ENCODE results near the gene EIF2B4.
"Not testable (repeated sequence)": the region's sequence is repeated elsewhere in the genome, so short reads cannot be mapped to it uniquely, and the experiment has no call there.

Gene EIF2B4

DNA sequence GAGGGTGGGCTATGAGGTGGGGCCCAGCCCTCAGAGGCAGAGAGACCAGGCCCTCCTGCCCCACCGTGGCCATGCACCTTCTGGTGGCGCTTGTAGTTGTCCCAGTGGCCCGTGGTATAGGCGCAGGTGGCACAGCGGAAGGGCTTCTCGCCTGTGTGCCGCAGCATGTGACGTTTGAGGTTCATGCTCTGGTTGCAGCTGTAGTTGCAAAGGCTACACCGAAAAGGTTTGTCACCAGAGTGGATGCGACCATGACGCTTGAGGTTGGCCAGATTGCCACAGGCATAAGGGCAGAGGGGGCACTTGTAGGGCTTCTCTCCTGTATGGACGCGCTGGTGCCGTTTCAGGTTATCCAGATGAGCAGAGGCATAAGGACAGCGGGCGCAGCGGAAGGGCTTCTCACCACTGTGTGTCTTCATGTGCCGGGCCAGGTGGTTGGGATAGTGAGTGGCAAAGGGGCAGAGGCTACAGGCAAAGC is 7.5 kb upstream of the EIF2B4 start:
- DNase-seq = no peak

DNA sequence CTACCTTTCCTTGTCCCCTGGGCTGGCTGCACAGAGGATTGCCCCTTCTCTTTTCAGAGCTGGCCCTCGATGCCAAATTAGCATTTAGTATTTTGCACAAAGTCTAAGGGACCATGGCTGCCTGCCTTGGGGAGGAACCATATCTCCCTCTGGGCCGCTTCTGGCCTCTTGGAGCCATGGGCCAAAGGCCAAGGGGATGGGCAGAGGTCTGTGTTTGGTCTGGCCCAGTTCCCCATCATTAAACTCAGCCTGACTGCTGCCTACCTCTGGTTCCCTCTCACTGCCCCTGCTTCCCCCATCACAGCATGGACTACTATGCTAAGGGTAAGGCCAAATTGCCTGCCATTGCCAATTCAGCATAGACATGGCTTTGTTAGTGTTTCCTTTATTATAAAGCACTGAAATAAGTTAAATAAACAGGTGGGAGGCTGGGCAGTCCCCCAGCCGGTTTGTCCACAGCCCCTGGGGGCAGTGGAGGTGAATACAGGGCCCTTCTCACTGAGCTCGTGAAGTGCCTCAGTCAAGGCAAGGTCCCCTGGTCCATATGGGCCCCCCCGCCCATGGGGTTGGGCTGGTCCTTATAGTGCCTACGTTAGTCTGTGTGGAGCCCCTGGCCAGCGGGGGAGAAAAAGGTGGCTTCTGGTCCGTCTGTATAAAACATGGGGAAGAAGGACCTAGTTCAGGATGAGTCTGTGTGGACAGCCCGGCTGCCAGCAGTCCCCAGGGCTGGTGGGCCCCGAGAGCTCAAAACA is 6.9 kb upstream of the EIF2B4 start:
- no peak for DNase-seq

DNA sequence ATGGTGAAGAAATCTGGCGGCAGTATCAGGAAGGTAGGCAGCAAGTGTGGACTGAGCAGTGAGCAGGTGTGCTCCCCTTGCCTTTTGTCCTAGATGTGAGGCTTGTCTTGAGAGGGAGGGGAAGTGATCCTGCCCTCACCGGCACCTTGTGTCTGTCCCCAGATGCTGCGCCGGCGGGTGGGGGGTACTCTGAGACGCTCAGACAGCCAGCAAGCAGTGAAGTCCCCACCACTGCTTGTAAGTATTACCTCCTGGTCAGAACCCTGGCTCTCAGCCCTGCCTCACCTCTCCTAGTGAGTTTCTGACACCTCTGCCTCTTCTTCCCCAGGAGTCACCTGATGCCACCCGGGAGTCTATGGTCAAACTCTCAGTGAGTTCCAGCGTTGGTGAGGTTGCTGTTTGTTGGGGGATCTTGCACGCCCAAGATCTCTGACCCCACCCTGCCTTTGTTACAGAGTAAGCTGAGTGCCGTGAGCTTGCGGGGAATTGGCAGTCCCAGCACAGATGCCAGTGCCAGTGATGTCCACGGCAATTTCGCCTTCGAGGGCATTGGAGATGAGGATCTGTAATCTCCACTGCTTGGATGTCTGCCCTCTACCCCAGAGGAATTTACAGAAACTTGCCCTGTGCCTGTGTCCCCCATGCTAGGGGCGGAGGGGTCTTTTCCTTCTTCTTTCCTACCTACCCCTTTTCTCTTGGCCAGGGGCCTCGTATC is 6.2 kb upstream of the EIF2B4 start:
- no peak for DNase-seq

DNA sequence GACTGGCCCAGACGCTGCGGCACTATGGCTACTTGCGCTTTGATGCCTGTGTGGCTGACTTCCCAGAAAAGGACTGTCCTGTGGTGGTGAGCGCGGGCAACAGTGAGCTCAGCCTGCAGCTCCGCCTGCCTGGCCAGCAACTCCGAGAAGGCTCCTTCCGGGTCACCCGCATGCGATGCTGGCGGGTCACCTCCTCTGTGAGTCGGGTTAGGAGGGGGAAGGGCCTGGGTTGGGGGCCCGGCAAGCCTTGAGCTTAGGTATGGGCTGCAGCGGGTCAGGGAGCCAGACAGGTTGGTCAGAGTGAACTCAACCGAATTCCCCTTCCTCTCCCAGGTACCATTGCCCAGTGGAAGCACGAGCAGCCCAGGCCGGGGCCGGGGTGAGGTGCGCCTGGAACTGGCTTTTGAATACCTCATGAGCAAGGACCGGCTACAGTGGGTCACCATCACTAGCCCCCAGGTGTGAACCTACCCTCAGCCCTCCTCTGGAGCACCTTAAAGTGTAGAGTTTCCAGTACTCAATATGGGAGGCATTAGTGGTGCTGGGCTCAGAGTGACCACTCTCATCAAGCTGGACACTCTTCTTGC is 5.5 kb upstream of the EIF2B4 start:
- DNase-seq = no peak

DNA sequence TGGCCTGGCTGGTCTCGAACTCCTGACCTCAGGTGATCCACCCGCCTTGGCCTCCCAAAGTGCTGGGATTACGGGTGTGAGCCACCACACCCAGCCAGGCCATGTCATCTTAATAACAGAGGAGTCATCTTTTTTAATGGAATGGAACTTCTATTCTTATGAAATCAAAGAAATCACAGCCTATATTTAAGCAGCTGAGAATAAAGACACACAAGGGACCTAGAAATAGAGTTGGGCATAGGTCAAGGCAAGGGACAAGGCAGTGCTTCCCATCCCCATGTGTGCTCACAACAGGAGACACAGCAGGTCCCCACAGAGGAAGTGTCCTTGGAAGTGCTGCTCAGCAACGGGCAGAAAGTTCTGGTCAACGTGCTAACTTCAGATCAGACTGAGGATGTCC is 3.4 kb upstream of the EIF2B4 start:
- no peak for DNase-seq

DNA sequence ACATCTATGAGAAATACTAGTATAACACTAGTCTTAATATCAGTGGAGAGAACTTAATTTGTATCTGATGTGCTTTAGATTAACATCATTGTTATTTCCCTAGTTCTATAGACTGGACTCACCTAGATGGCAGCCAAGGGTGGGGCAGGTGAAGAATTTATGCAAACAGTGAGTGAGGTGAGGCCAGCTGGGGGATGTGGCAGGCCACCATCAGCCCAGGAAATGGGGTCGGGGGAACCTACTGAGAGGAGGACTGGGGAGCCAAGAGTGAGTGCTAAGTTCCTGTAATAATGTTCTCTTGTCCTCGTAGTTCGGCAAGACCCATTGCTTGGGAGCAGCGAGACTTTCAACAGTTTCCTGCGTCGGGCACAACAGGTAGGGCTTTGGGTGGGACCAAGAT is 2.8 kb upstream of the EIF2B4 start:
- no peak for DNase-seq

DNA sequence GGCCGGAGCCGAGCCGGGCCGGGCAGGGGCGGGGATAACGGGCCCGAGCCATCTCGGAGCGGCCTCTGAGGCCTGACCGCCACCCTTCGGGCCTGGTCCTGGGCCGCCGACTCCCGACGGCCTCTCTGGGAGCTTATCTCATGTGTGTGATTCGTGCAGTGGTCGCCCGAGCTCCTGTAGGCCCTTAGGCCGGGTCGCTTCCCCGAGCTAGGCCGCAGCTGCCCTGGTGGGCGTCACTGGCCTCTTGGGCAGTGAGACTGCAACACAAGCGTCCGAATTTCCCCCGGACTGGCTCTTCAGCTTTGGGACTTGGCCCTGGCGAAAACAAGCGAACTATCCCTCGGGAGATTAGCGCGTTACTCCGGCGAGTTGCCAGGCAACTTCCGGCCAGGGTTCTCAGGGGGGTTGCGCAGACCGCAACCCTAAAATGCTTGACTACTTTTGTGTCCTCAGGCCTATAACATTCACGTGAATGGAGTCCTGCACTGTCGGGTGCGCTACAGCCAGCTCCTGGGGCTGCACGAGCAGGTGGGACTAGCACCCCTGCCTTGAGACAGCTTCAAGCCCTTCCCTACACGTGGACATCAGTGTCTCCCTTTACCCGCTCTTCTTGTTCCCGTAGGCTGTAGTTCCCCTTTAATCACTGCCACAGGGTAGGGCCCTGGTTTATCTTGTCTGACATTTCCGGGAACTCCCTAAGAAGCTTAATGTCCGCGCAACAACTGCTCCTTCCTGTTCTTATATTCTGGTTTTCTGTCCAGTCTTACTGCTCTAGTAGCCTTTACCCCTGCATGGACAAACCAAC is 880 bp upstream of the EIF2B4 start:
- no peak for DNase-seq

DNA sequence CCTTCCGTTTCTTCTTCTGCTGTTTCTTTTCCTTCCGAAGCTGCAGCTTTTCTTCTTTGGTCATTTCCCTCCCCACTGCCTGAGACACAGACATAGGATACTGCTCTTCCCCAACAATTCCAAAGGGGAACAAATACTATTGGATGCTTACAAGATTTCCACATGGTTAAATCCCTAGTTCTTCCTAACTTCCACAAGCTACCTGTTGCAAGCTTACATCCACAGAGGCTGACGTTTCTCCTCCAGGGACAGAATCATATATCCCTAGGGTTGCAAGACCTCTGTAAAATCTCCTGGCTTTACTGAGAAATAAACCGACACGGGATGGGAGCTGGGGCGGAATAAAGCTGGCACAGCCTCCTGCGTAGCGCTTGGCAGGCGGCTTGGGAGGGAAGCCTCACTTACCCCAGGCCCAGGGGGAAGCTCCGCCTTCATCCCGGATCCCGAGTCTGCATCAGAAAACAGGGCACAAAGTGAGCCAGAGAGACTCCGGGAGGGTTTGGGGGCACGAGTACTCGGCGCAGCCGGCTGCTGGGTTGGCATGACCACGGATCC is 590 bp downstream of the EIF2B4 start:
- peak; percentile 25 for DNase-seq

DNA sequence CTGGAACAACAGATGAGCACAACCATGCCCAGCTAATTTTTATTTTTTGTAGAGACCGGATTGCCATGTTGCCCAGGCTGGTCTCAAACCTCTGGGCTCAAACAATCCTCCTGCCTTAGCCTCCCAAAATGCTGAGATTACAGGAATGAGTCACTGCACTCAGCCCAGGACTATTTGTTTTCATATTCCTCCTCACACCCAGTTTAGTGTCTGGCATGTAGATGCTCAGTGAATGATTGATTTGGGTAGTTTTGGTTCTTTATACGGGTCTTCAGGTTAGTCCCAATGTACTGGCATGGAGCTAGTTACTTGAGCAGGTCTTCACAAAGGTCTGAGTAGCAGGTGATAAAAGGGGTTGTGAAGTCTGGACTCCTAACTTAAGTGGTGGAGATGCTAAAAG is 6.2 kb downstream of the EIF2B4 start:
- DNase-seq = no peak

DNA sequence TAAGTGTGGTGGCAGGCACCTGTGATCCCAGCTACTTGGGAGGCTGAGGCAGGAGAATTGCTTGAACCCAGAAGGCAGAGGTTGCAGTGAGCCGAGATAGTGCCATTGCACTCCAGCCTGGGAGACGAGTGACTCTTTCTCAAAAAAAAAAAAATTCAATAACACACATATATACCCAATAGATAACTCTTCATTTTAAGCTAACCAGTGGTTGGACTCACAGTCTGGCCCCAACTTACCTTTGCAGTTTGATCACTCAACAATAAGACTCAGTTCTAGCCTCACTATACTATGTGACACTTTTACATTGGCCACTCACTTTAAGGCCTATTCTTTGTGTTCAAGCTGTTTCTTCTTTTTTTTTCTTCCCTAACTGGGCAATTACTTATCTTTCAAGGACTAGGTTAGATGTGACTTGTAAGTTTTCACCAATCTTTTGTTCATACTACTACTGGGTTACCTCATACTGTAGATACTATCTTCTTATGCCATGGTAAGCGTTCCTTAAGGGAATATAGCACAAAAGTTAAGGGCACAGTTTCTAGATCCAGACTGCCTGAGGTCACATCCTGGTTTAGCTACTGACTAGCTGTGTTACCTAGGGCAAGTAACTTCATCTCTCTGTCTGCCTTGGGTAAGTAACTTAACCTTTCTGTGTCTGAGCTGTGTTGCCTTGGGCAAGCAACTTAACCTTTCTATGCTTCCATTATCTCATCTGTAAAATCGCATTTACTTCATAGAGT is 7.3 kb downstream of the EIF2B4 start:
- no peak for DNase-seq

DNA sequence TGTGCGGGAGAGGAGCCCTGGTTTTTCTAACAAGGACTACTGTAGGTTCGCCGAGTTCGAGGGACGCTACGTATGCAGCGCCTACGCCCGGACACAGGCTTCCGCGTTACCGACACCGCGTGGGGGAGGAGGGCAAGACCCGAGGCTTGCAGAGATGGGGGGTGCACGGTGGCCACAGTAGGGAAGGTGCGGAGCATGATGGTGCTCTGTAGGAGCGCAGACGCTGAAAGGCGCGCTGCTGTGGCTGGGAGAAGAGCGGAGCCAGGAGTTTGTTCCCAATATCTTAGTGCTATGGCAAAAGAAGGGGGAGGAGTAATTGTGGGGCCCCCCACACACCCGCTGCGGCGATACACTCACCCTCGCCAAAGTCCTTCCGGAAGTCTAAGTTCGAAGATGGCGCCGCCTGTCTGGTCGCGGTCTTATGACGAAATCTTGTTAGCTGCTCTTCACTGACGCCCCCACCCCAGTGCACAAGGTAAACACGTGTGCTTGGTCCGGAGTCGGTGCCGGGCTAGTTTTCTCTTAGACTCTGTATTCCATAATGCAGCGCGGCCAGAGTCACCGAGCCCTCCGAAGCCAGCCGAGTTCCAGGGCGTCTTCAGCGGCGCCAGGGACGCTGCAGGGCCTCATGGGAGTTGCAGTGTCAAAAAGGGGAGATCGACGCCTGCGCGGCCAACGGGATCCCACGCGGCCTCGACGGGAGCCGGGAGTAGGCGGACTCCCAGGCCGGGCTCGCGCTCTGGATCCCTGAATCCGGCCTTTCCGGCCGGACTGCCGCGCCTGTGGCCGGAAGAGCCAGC is 13.6 kb downstream of the EIF2B4 start, which contains the start of gene GTF3C2:
Gene GTF3C2, minus strand, starts transcription at position 383 of the 800 bp plus-strand sequence. CDS start 13,210 bp downstream, outside the sequence.
- peak; percentile 98 for DNase-seq

DNA sequence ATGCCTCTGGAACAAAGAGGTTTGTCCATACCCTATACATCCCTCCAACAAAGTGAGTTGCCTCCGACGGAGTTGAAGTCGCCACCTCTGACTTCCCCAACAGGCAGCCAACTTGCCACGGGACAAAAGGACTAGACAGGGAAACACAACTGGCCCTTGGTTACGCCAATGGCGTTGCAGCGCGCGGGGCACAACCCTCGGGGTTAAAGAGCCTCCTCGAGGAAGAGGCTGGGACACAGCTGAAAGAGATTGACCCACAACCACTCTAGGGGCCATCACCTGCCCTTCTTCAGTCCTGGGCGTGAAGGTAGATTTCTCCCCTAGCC is 14.1 kb downstream of the EIF2B4 start:
- DNase-seq = no peak

DNA sequence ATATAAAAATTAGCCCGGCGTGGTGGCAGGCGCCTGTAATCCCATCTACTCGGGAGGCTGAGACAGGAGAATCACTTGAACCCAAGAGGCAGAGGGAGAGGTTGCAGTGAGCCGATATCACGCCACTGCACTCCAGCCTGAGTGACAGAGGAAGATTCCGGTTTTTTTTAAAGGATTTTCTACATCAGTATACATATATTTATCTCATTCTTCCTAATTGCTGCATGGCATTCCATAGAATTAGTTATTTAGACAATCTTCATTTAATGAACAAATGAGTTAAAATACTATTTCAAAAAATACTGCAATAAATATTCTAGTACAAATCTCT is 15.6 kb downstream of the EIF2B4 start:
- DNase-seq = no peak

DNA sequence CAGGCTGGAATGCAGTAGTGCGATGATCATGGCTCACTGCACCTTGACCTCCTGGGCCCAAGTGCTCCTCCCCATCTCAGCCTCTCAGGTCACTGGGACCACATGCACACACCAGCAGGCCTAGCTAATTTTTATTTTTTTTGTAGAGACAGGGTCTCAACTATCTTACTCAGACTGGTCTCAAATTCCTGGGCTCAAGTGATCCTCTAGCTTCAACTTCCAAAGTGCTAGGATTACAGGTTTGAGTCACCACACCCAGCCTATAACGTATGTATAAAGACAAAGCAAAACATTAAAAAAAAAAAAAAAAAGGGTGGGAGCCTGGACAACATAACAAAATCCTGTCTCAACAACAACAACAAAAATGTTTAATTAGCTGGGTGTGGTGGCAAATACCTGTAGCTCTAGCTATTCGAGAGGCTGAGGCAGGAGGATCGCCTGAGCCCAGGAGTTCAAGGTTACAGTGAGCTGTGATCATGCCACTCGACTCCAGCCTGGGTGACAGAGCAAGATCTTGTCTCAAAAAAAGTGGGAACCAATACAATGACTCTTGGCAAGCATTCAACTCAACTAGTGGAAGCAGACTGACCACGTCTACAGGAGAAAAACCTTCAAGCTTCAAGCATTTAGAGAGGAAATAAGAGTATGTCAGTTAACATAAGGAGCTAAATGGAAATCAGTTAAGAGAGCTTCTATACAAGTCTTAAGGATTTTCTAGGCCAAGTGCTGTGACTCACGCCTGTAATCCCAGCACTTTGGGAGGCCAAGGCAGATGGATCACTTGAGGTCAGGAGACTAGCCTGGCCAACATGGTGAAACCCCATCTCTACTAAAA is 16.2 kb downstream of the EIF2B4 start:
- no peak for DNase-seq

DNA sequence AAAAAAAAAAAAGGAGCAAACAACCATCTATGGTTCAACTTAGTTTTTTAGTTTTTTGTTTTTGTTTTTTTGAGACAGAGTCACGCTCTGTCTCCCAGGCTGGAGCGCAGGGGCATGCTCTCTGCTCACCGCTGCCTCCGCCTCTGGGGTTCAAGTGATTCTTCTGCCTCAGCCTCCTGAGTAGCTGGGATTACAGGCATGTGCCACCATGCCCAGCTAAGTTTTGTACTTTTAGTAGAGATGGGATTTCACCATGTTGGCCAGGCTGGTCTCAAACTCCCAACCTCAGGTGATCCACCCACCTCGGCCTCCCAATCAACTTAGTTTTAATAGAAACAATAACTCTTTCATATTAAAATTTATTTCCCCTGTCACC is 16.8 kb downstream of the EIF2B4 start:
- not testable (repeated sequence) for DNase-seq

DNA sequence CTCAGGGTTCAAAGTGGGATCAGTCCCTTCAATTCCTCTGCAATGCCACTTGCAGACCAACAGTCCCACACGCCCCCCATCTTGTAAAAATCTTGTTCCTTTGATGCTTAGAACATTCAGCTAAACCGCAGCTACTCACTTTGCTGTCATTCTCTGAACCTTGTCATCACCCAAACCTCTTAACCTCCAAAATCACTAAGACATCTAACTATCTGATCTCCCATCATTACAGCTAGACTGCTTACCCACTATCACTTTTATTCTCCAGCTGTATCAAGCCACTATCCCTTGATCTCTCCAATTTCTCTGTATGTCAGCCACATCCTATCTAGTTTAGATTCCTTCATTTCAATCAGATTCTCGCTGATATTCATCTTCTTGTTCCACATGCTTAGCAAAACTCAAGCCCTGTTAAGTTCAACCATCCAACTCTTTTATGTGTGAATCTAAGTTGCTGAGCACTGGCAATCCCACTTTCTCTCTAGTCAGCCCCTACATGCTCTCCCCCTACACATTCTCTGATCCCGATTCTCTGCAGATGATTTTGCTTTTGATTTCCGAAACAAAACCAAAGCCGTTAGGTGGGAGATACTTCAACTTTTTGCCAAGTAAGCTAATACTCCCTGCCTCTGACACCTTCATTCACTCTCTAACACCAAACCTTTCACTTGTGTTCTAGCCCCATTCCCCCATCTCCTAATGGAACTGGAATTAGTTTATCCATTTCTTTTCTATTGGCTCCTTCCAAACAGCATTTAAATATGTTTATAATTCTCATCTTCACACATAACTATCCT is 18.1 kb downstream of the EIF2B4 start:
- no peak for DNase-seq

DNA sequence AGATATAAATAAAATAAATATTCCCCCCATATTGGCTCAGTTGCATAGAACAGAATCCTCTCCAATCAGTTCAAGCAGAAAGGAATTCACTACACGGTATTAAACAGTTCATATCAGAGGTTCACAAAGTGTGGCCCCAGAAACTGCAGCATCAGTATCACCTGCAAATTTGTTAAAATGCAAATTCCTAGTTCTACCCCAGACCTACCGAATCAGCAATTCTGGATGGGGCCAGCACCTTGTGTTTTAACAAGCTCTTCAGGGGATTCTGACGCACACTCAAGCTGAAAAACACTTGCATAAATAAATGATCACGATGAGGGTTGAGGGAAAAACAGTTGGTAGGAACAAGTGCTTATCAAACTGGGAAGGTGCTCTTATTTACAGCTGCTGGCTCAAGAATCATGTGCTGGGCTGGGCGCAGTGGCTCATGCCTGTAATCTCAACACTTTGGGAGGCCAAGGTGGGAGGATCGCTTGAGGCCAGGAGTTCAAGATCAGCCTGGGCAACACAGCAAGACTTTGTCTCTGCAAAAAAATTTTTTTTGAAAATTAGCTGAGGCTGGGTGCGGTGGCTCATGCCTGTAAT is 19.9 kb downstream of the EIF2B4 start:
- DNase-seq = no peak

DNA sequence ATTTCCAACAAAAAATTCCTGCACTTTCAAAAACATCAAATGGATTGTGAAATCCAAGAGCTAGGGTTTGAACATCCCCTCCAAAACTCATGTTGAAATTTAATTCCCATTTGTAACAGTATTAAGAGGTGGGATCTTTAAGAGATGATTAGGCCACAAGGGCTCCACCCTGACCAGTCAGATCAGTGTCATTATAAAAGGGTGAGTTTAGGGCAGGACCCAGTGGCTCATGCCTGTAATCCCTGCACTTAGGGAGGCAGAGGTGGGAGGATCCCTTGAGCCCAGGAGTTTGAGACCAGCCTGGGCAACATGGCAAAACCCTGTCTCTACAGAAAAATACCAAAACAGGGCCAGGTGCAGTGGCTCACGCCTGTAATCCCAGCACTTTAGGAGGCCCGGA is 22.5 kb downstream of the EIF2B4 start:
- DNase-seq = no peak

DNA sequence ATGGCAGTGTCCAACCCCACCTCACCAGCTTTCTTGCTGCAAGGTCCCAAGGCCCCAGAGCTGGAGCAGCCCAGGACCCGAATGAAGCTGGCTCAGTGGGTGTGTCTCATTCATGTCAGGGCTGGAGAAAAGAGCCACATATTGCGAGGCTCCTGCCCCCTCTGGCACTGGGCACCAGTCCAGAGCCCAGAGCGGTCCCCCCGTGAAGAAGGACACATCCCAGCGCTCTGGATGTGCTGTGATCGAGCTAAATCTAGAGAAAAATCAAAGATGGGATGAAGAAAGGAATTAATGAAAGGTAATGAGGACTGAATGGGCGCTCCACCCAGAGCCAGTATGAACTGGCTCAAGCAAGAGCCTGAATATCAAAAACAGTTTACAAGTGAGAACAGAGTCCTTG is 34.0 kb downstream of the EIF2B4 start:
- no peak for DNase-seq
